SH-SY5Y (cell line): Measurements from ENCODE around the gene ADARB1.

Experiments used
- GATA2 ChIP-seq: IDR thresholded peaks from 2 replicates; pipeline ENCODE4 v1.6.1; 2011; ENCODE audit warnings: mild to moderate bottlenecking, low read depth, low read length
- GATA3 ChIP-seq: IDR thresholded peaks from 2 replicates; pipeline ENCODE4 v1.6.1; 2011; ENCODE audit warnings: low read depth, mild to moderate bottlenecking, low read length, moderate library complexity

Gene ADARB1

GRCh38 chr21:45099571-45099970 lies 25.2 kb downstream of the ADARB1 start:
- TF ChIP-seq GATA2 (no peak), GATA3 (no peak)

DNA sequence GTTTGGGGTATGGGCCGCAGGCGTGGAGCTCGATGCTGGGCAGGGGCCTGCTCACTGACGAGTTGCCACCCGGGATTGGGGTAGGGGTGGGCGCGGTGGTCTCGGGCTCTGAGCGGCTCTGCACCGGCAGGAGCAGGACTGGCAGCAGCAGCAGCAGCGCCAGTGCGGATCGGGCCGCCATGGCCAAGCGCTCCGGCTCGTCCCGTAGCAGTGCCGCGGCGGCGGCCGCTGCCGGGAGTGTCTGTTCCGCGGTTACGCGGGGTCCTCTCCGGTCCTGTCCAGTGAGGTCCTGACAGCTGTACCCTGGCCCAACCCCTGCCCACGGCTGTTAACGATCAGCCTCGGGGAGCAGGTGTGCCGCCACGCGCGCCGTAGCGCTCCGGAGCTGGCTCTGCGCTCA lies 26.5 kb downstream of the ADARB1 start:
- TF ChIP-seq GATA3 (no peak), GATA2 (no peak)

DNA sequence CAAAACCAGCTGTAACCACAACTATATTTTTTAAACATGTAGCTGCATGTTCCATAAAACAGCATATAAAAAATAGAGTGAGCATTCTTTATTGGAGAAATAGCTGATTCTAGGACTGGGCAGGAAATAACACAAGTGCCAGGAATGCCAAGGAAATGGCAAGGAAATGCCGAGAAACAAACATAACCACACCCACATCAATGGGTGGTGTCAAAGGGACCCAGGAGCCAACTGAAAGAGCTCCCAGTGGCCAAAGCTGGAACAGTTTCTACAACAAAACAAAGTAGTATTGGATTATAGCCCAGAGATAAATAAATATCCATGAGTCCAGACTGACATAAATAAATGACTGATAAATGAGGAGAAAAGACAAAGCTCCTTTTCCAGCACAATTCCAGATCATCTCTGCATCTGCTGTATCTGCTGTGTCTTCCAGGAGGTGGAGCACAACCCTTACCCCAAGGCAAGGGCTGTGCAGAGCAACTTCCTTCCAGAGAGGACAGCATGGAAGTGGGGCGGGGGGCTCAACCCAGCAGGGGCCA lies 28.1 kb downstream of the ADARB1 start:
- no peak for TF ChIP-seq GATA3
- no peak for TF ChIP-seq GATA2

- TF ChIP-seq GATA3 (no peak), GATA2 (no peak)
Observed at GRCh38 chr21:45103971-45104520, 29.7 kb downstream of the ADARB1 start.

DNA sequence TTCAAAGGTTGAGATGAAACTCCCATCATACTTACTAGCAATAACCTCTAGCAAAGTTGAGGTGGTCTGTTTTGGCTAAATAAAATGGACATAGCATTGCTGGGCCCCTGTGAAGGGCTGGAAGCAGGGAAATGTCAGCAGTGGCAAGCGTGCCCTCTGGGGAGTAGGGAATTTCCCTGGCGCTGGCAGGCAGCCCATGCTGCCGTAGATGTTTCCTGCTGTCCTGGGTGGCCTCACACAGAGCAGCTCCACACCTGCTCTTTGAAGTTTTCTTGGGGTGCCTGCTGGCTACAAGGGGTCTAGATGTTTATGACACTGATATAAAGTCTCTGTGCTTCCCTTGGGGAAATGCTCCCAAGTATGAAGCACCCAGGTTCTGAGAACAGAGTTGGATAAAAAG lies 30.2 kb downstream of the ADARB1 start:
- TF ChIP-seq GATA3 (no peak), GATA2 (no peak)

DNA sequence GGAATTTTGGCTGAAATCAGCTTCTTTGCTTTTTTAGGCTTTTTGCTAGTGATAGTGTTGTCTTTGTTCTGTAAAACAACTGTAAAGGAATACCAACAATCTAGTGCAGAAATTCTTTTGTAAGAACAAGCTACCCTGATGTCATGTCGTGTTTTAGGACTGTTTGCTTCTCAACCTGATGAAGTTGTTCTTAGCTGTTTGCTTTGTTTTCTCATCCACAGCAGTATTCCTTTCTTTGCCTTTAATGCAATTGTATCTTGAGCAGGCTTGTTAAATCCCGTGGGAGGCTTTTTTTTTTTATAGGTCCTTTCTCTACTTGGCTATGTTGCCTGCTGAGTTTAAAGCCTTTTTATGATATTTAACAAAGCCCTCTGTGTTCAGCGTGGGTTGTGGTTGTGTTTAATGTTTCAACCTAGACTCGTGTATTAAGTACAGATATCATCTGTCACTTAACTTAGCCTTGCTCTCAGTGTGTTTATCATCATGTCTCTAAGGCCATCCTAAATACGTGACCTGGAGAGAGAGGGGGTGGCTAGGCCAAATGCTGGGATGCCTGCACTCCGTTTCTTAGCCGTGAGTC lies 31.6 kb downstream of the ADARB1 start:
- no peak for TF ChIP-seq GATA3
- TF ChIP-seq GATA2: no peak

DNA sequence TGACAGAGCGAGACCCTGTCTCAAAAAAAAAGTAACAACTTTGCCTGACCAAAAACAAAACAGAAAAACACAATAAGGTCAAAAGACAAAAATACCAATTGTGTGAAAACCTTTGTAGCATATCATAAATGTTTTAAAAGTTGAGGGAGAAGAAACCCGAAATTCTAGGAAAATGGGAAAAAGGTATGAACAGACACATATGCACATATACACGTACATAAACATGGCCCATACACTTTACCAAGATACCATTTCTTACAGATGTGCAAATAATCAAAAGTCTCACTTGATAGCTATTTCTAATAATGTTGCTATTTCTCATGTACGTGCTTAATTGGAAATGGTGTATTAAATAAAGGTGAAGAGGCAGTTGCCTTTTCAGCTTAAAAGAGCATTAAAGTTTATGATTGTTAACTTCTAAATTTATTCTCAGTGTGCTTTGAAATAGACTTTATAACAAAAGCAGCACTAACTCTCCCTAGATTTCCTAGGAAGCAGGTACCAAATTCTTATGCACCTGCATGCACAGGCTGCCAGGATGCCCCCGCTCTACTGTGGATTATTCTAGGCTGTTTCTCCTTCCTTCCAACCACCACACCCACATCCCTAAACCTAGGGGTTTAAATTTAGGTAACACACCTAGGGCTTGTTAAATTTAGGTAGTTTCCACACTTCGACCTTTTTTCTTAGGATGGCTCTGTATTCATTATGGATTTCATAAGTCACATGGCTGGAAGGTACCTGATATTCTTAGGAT lies 33.8 kb downstream of the ADARB1 start:
- TF ChIP-seq GATA2 (no peak), GATA3 (no peak)

- TF ChIP-seq GATA3: no peak
- no peak for TF ChIP-seq GATA2
Observed at GRCh38 chr21:45108808-45109781, 34.7 kb downstream of the ADARB1 start.

DNA sequence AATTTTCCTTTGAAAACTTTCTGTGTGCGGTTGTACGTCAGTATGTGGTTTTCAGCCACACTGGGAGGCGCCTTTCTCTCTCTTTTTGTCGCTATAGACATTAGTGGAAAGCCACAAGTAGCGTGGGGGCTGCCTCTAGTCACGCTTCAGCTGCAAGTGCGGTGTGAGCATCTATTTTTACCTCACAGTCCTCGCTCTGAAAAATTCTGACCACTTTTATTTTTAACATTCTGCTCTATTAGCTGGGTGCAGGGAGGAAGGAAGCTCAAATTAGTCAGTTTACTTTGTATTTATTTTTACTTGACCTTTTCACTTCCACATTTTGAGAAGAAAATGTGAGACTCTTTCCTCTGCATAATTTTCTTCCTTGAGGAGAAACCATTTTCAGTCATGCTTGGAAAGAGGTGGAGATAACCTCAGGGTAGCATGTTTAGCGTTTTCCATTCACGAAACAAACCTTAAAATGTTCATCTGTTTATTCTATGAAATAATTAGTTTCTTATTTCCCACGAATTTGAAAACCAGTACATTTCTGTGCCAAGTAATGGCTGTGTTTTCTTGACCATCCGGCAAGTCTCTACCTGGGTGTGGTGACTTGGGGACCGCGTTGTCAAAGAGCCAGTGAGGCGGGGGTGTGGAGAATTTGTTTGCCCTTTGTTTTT lies 35.6 kb downstream of the ADARB1 start:
- TF ChIP-seq GATA2 (no peak), GATA3 (no peak)

GRCh38 chr21:45110873-45111624 lies 36.7 kb downstream of the ADARB1 start:
- no peak for TF ChIP-seq GATA2
- TF ChIP-seq GATA3: no peak

DNA sequence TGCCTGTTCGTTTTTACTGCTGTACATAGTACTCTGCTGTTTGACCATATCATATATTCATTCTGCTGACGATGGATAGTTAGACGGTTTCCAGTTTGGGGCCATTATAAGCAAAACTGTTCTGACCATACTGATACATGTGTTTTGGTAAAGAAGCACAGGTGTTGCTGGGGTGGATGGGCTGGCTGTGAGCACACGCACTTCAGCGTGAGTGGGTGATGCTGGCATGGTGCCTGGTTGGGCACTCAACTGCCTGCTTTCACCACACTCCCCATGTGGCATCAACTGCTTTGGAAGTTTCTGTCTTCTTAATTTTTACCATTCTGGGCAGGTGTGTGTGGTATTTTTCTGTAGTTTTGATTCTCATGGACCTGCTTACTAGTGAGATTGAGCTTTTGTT lies 37.3 kb downstream of the ADARB1 start:
- no peak for TF ChIP-seq GATA2
- TF ChIP-seq GATA3: no peak

- TF ChIP-seq GATA2: no peak
- no peak for TF ChIP-seq GATA3
Observed at GRCh38 chr21:45112371-45112770, 38.0 kb downstream of the ADARB1 start.

DNA sequence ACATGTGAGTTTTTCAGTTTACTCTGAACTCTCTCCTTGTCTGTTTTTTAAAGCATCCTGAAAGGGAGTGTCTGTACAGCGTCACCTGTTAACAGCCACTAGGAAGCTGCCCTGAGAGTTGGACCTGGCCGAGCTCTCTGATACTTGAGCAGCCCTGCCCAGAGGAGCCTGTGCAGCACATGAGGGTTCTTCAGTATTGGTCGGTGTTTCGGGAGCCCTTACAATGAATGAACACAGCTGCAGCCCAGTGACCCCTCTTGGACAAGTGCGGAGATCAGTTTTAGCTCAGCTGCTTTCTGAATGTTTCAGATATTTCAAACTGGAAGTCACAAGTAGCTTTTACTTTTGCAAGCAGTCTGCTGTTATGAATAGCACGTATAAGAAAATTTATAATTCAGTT lies 39.2 kb downstream of the ADARB1 start:
- TF ChIP-seq GATA2 (no peak), GATA3 (no peak)

DNA sequence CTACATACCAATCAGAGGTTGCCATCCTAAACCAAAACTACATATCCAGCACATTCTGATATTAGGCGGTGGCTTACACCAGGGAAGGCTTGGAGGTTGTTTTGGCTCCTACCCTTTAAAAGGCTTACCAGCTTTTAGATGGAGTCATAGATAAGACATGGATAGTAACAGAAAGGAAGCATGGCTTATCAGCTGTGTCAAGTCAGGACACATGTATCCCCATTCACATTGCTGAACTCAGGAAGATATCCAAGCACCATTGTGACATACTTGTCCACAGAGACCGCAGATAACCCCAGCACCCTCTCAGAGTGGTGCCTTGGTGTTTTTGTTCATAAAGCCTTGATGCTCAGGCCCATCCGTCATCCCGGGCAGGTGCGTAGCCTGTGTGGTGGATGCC lies 39.7 kb downstream of the ADARB1 start:
- TF ChIP-seq GATA3: no peak
- peak; percentile 11; the same call in 1 of the 2 replicates for TF ChIP-seq GATA2
